ENCODE measurements around the gene GLT8D1. TPM values are rescaled to one million over a fixed set of nuclear protein-coding genes. Genes with fewer than 3 reads are reported as not detected.
"Not testable (repeated sequence)": the region's sequence is repeated elsewhere in the genome, so short reads cannot be mapped to it uniquely, and the experiment has no call there.

Gene GLT8D1
- polyA plus RNA-seq, 4 donors: 13.0 to 47.6 (median 26.3) TPM

GRCh38 chr3:52733256-52733891, 27.8 kb upstream of the GLT8D1 start:
- Histone ChIP-seq H3K4me3 (ENCODE audit: low read depth in 1 of 3, low read length in 3 of 3) (no peak overlapping the region), H3K27ac (ENCODE audit: low read depth in 1 of 3, low read length in 2 of 3) (no peak overlapping the region), H3K27me3 (ENCODE audit: control insufficient read depth in 3 of 3, insufficient read depth in 3 of 3, low read length in 3 of 3) (no peaks in the 10 kb centered on the region), H3K9me3 (ENCODE audit: control insufficient read depth in 2 of 2, insufficient read depth in 1 of 2, low read depth in 1 of 2, low read length in 1 of 2) (peaks cover 0 to 16% of the 10 kb centered on the region in 2 donors), H3K36me3 (ENCODE audit: control insufficient read depth in 3 of 3, insufficient read depth in 2 of 3, low read depth in 1 of 3, low read length in 3 of 3) (peaks cover 5 to 39% (median 11%) of the 10 kb centered on the region in 3 donors), H3K4me1 (ENCODE audit: control insufficient read depth in 3 of 3, insufficient read depth in 2 of 3, low read depth in 1 of 3, low read length in 2 of 3) (no peaks in the 10 kb centered on the region)
- DNase-seq (no peak), FAIRE-seq (no peak)
- WGBS, 3 donors: 86 to 97% (median 86%) methylated on average over 10 of the region's 10 CpGs

DNA sequence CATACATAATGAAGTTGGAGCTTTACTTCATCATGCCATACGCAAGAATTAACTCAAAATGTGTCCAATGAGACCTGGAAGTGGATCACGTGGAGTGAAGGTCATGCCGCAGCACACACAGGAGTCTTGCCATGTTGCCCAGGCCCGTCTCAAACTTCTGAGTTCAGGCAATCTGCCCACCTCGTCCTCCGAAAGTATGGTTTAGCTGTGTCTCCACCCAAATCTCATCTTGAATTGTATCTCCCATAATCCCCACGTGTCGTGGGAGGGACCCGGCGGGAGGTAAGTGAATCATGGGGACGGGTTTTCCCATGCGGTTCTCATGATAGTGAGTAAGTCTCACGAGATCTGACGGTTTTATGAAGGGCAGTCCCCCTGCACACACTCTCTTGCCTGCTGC, 26.0 kb upstream of the GLT8D1 start:
- no peak for DNase-seq
- H3K9me3 ChIP-seq (ENCODE audit: control insufficient read depth in 2 of 2, insufficient read depth in 1 of 2, low read depth in 1 of 2, low read length in 1 of 2): peaks cover 0 to 30% of the 10 kb centered on the region in 2 donors
- H3K27ac ChIP-seq (ENCODE audit: low read depth in 1 of 3, low read length in 2 of 3): no peak overlapping the region
- no peak overlapping the region for H3K4me3 ChIP-seq (ENCODE audit: low read depth in 1 of 3, low read length in 3 of 3)
- FAIRE-seq: no peak
- no peaks in the 10 kb centered on the region for H3K27me3 ChIP-seq (ENCODE audit: control insufficient read depth in 3 of 3, insufficient read depth in 3 of 3, low read length in 3 of 3)
- H3K4me1 ChIP-seq (ENCODE audit: control insufficient read depth in 3 of 3, insufficient read depth in 2 of 3, low read depth in 1 of 3, low read length in 2 of 3): no peaks in the 10 kb centered on the region
- peaks cover 5 to 34% (median 11%) of the 10 kb centered on the region in 3 donors for H3K36me3 ChIP-seq (ENCODE audit: control insufficient read depth in 3 of 3, insufficient read depth in 2 of 3, low read depth in 1 of 3, low read length in 3 of 3)
- 81 to 97% (median 84%) methylated on average over 14 of the region's 14 CpGs for WGBS, 3 donors

DNA sequence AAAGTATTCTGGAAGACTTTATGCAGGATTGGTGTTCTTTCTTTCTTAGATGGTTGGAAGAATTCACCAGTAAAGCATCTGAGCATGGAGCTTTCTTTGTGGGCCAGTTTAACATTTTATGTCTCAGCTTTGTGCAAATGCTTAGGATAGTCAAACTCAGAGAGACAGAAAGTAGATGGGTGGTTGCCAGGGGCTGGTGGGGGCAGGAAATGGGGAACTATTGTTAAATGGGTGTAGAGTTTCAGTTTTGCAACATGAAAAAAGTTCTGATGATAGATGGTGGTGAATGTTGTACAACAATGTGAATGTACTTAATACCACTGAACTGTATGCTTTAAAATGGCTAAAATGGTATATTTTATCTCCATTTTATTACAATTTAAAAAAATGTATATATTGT, 25.1 kb upstream of the GLT8D1 start:
- DNase-seq (no peak), FAIRE-seq (no peak)
- Histone ChIP-seq H3K36me3 (ENCODE audit: control insufficient read depth in 3 of 3, insufficient read depth in 2 of 3, low read depth in 1 of 3, low read length in 3 of 3) (peaks cover 5 to 32% (median 10%) of the 10 kb centered on the region in 3 donors), H3K9me3 (ENCODE audit: control insufficient read depth in 2 of 2, insufficient read depth in 1 of 2, low read depth in 1 of 2, low read length in 1 of 2) (peaks cover 0 to 30% of the 10 kb centered on the region in 2 donors), H3K27ac (ENCODE audit: low read depth in 1 of 3, low read length in 2 of 3) (no peak overlapping the region), H3K4me1 (ENCODE audit: control insufficient read depth in 3 of 3, insufficient read depth in 2 of 3, low read depth in 1 of 3, low read length in 2 of 3) (no peaks in the 10 kb centered on the region), H3K27me3 (ENCODE audit: control insufficient read depth in 3 of 3, insufficient read depth in 3 of 3, low read length in 3 of 3) (no peaks in the 10 kb centered on the region), H3K4me3 (ENCODE audit: low read depth in 1 of 3, low read length in 3 of 3) (no peak overlapping the region)

DNA sequence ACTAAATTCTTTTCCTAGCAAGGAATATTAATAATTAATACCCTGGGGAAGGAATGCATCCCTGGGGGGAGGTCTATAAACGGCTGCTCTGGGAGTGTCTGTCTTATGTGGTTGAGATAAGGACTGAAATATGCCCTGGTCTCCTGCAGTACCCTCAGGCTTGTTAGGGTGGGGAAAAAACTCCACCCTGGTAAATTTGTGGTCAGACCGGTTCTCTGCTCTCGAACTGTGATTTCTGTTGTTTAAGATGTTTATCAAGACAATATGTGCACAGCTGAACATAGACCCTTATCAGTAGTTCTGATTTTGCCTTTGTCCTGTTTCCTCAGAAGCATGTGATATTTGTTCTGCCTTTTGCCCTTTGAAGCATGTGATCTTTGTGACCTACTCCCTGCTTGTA, 23.2 kb upstream of the GLT8D1 start:
- peaks cover 5 to 27% (median 8%) of the 10 kb centered on the region in 3 donors for H3K36me3 ChIP-seq (ENCODE audit: control insufficient read depth in 3 of 3, insufficient read depth in 2 of 3, low read depth in 1 of 3, low read length in 3 of 3)

GRCh38 chr3:52724511-52724910, 18.9 kb upstream of the GLT8D1 start:
- FAIRE-seq: no peak
- peak; percentile 30 to 69 for DNase-seq
- Histone ChIP-seq H3K4me1 (ENCODE audit: control insufficient read depth in 3 of 3, insufficient read depth in 2 of 3, low read depth in 1 of 3, low read length in 2 of 3) (no peaks in the 10 kb centered on the region), H3K27ac (ENCODE audit: low read depth in 1 of 3, low read length in 2 of 3) (no peak overlapping the region), H3K9me3 (ENCODE audit: control insufficient read depth in 2 of 2, insufficient read depth in 1 of 2, low read depth in 1 of 2, low read length in 1 of 2) (peaks cover 0 to 33% of the 10 kb centered on the region in 2 donors), H3K4me3 (ENCODE audit: low read depth in 1 of 3, low read length in 3 of 3) (no peak overlapping the region), H3K36me3 (ENCODE audit: control insufficient read depth in 3 of 3, insufficient read depth in 2 of 3, low read depth in 1 of 3, low read length in 3 of 3) (peaks cover 0 to 29% (median 0%) of the 10 kb centered on the region in 3 donors), H3K27me3 (ENCODE audit: control insufficient read depth in 3 of 3, insufficient read depth in 3 of 3, low read length in 3 of 3) (no peaks in the 10 kb centered on the region)
- WGBS, 3 donors: 38 to 73% (median 56%) methylated on average over 1 of the region's 1 CpG

More for the DNA sequence above, 23.2 kb upstream of the GLT8D1 start:
- H3K9me3 ChIP-seq (ENCODE audit: control insufficient read depth in 2 of 2, insufficient read depth in 1 of 2, low read depth in 1 of 2, low read length in 1 of 2): peaks cover 0 to 30% of the 10 kb centered on the region in 2 donors
- not testable (repeated sequence) for H3K4me1 ChIP-seq (ENCODE audit: control insufficient read depth in 3 of 3, insufficient read depth in 2 of 3, low read depth in 1 of 3, low read length in 2 of 3); H3K27me3 ChIP-seq (ENCODE audit: control insufficient read depth in 3 of 3, insufficient read depth in 3 of 3, low read length in 3 of 3); H3K4me3 ChIP-seq (ENCODE audit: low read depth in 1 of 3, low read length in 3 of 3); FAIRE-seq; DNase-seq; H3K27ac ChIP-seq (ENCODE audit: low read depth in 1 of 3, low read length in 2 of 3)
- 31 to 55% (median 39%) methylated on average over 3 of the region's 3 CpGs for WGBS, 3 donors

DNA sequence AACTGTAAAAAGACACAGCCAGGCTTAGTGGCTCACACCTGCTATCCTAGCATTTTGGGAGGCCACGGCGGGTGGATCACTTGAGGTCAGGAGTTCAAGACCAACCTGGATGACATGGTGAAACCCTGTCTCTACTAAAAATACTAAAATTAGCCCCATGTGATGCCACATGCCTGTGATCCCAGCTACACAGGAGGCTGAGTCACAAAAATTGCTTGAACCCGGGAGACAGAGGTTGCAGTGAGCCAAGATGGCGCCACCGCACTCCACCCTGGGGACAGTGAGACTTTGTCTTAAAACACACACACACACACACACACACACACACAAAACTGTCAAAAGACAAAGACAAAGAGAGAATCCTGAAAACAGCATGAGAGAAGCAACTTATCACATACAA, 18.3 kb upstream of the GLT8D1 start:
- WGBS, 3 donors: 90 to 96% (median 95%) methylated on average over 5 of the region's 5 CpGs
- Histone ChIP-seq H3K9me3 (ENCODE audit: control insufficient read depth in 2 of 2, insufficient read depth in 1 of 2, low read depth in 1 of 2, low read length in 1 of 2) (peaks cover 0 to 35% of the 10 kb centered on the region in 2 donors), H3K27ac (ENCODE audit: low read depth in 1 of 3, low read length in 2 of 3) (no peak overlapping the region), H3K27me3 (ENCODE audit: control insufficient read depth in 3 of 3, insufficient read depth in 3 of 3, low read length in 3 of 3) (no peaks in the 10 kb centered on the region), H3K4me1 (ENCODE audit: control insufficient read depth in 3 of 3, insufficient read depth in 2 of 3, low read depth in 1 of 3, low read length in 2 of 3) (no peaks in the 10 kb centered on the region), H3K36me3 (ENCODE audit: control insufficient read depth in 3 of 3, insufficient read depth in 2 of 3, low read depth in 1 of 3, low read length in 3 of 3) (peaks cover 0 to 32% (median 2%) of the 10 kb centered on the region in 3 donors), H3K4me3 (ENCODE audit: low read depth in 1 of 3, low read length in 3 of 3) (no peak overlapping the region)
- DNase-seq: no peak
- FAIRE-seq: no peak

GRCh38 chr3:52722491-52722890, 16.9 kb upstream of the GLT8D1 start:
- DNase-seq: no peak
- Histone ChIP-seq H3K4me3 (ENCODE audit: low read depth in 1 of 3, low read length in 3 of 3) (no peak overlapping the region), H3K4me1 (ENCODE audit: control insufficient read depth in 3 of 3, insufficient read depth in 2 of 3, low read depth in 1 of 3, low read length in 2 of 3) (no peaks in the 10 kb centered on the region), H3K27me3 (ENCODE audit: control insufficient read depth in 3 of 3, insufficient read depth in 3 of 3, low read length in 3 of 3) (no peaks in the 10 kb centered on the region), H3K9me3 (ENCODE audit: control insufficient read depth in 2 of 2, insufficient read depth in 1 of 2, low read depth in 1 of 2, low read length in 1 of 2) (peaks cover 0 to 28% of the 10 kb centered on the region in 2 donors), H3K27ac (ENCODE audit: low read depth in 1 of 3, low read length in 2 of 3) (no peak overlapping the region), H3K36me3 (ENCODE audit: control insufficient read depth in 3 of 3, insufficient read depth in 2 of 3, low read depth in 1 of 3, low read length in 3 of 3) (peaks cover 0 to 36% (median 2%) of the 10 kb centered on the region in 3 donors)
- 85 to 94% (median 93%) methylated on average over 7 of the region's 7 CpGs for WGBS, 3 donors
- FAIRE-seq: no peak

DNA sequence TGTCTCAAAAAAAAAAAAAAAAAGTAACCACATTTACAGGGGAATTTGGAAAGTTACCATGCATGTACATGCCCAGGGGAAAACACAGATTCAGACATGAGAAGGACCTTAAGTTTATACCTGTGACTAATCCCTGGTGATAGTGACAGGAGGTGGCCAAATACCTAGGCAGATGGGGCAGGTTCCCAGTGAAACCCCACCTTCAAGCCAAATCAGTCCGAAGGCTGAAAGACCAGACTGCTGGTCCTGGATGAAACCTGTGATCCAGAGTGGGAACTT, 16.1 kb upstream of the GLT8D1 start:
- no peak overlapping the region for H3K27ac ChIP-seq (ENCODE audit: low read depth in 1 of 3, low read length in 2 of 3)
- no peaks in the 10 kb centered on the region for H3K27me3 ChIP-seq (ENCODE audit: control insufficient read depth in 3 of 3, insufficient read depth in 3 of 3, low read length in 3 of 3)
- 89 to 100% (median 95%) methylated on average over 1 of the region's 1 CpG for WGBS, 3 donors
- FAIRE-seq (no peak), DNase-seq (no peak)
- H3K36me3 ChIP-seq (ENCODE audit: control insufficient read depth in 3 of 3, insufficient read depth in 2 of 3, low read depth in 1 of 3, low read length in 3 of 3): peaks cover 0 to 39% (median 2%) of the 10 kb centered on the region in 3 donors
- no peaks in the 10 kb centered on the region for H3K4me1 ChIP-seq (ENCODE audit: control insufficient read depth in 3 of 3, insufficient read depth in 2 of 3, low read depth in 1 of 3, low read length in 2 of 3)
- peaks cover 0 to 21% of the 10 kb centered on the region in 2 donors for H3K9me3 ChIP-seq (ENCODE audit: control insufficient read depth in 2 of 2, insufficient read depth in 1 of 2, low read depth in 1 of 2, low read length in 1 of 2)
- no peak overlapping the region for H3K4me3 ChIP-seq (ENCODE audit: low read depth in 1 of 3, low read length in 3 of 3)
